Endothelial cell of umbilical vein (primary cell): ENCODE measurements around the gene ERMAP.
A peak's percentile ranks its signal among the peaks of the same experiment; 100 is the strongest.

Experiments used
- EZH2 ChIP-seq: IDR thresholded peaks from 2 replicates; pipeline ENCODE4 v1.6.1; 2012; ENCODE audit warnings: borderline replicate concordance, low read depth, mild to moderate bottlenecking, moderate library complexity, low read length, inconsistent platforms; ENCODE audit not compliant: severe bottlenecking
- MYC ChIP-seq: IDR thresholded peaks from one replicate; pipeline ENCODE4 v1.6.1; 2011; ENCODE audit warnings: mild to moderate bottlenecking, low read depth, low read length
- POLR2A ChIP-seq: IDR thresholded peaks from 2 replicates; pipeline ENCODE4 v1.6.1; 2012; ENCODE audit warnings: low read depth, mild to moderate bottlenecking, control low read depth, low read length
- POLR2AphosphoS5 ChIP-seq: IDR thresholded peaks from 2 replicates; pipeline ENCODE4 v1.6.1; 2012; ENCODE audit warnings: low read depth, mild to moderate bottlenecking, control low read depth, low read length, moderate library complexity; ENCODE audit not compliant: insufficient read depth
- TF ChIP-seq, protein P1 (sequence below), 2 donors: IDR thresholded peaks; 1 replicate in 1 of 2; 2 replicates in 1 of 2; pipeline ENCODE4 v1.5.1; 2011; ENCODE audit warnings: low read length in 2 of 2, mild to moderate bottlenecking in 2 of 2, moderate library complexity in 2 of 2, control low read depth in 1 of 2, inconsistent platforms in 1 of 2, low read depth in 1 of 2; ENCODE audit not compliant: insufficient read depth in 1 of 2; ENCODE audit errors: extremely low read depth in 1 of 2
- TF ChIP-seq, protein P2 (sequence below): IDR thresholded peaks from 2 replicates; pipeline ENCODE4 v1.6.1; 2011; ENCODE audit not compliant: insufficient read depth, insufficient read length

DNA sequence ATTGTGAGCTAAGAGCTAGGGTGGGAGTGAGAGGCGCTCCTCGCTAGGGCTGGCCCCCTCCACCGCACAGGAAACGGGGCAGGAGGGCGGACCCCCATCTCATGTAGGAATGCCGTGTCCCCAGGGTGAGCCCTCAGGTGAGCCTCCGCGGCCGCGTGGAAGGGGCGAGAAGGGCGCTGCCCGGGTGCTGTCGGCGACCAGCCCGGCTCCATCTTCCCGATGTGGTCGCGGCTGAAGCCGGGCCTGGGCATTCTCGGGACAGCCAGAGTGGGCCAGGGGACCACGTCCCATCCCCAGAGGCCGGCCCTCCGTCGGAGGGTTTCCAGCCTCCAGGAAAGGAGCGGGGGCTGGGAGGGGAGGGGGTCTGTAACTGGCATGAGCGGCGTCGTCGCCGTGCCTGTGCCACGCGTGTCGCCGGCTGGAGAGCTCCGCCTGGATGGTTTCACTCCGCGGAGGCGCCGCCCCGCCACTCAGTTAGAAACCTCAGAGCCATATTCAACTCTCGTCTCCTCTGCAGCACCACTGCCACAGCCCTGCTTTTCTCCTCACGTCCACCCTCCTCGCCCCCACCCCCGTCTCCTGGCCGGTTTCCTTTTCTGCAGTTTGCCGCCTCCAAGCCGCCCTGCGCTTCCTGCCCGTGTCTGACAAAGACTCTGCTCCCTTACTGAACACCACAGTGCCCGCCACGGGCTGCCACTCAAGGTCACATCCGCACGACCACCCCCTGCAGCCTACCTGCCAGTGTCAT is 31.8 kb upstream of the ERMAP start, which contains the start of gene TMEM269:
- TF ChIP-seq POLR2AphosphoS5 = peak; percentile 23
- TF ChIP-seq, protein P1, sequence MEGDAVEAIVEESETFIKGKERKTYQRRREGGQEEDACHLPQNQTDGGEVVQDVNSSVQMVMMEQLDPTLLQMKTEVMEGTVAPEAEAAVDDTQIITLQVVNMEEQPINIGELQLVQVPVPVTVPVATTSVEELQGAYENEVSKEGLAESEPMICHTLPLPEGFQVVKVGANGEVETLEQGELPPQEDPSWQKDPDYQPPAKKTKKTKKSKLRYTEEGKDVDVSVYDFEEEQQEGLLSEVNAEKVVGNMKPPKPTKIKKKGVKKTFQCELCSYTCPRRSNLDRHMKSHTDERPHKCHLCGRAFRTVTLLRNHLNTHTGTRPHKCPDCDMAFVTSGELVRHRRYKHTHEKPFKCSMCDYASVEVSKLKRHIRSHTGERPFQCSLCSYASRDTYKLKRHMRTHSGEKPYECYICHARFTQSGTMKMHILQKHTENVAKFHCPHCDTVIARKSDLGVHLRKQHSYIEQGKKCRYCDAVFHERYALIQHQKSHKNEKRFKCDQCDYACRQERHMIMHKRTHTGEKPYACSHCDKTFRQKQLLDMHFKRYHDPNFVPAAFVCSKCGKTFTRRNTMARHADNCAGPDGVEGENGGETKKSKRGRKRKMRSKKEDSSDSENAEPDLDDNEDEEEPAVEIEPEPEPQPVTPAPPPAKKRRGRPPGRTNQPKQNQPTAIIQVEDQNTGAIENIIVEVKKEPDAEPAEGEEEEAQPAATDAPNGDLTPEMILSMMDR (IDR thresholded peaks at IDR 0.05; ENCODE audit: extremely low read depth in 1 of 2, insufficient read depth in 1 of 2, low read depth in 1 of 2, low read length in 2 of 2) = no peak
- no peak for TF ChIP-seq EZH2
- peak; percentile 21 for TF ChIP-seq POLR2A
- no peak for TF ChIP-seq MYC
- TF ChIP-seq, protein P2, sequence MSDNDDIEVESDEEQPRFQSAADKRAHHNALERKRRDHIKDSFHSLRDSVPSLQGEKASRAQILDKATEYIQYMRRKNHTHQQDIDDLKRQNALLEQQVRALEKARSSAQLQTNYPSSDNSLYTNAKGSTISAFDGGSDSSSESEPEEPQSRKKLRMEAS = no peak
